Osteocyte (in vitro differentiated cells): ENCODE results near the gene PARD3B. TPM values are rescaled to one million over a fixed set of nuclear protein-coding genes. Genes with fewer than 3 reads are reported as not detected.

Experiments used
- DNase-seq: peaks from one replicate; pipeline ENCODE4 v3.0.0; 2021; ENCODE audit warnings: mixed read lengths; ENCODE audit not compliant: unreplicated experiment; ENCODE audit errors: extremely low spot score
- H3K27ac Mint-ChIP-seq: one replicate; pipeline ENCODE4 v1.8.0; 2021; ENCODE audit warnings: mild to moderate bottlenecking, mixed read lengths; ENCODE audit not compliant: unreplicated experiment
- H3K27me3 Mint-ChIP-seq: one replicate; pipeline ENCODE4 v1.8.0; 2021; ENCODE audit warnings: mixed read lengths; ENCODE audit not compliant: unreplicated experiment
- H3K36me3 Mint-ChIP-seq: one replicate; pipeline ENCODE4 v1.8.0; 2021; ENCODE audit warnings: mixed read lengths; ENCODE audit not compliant: unreplicated experiment
- H3K4me1 Mint-ChIP-seq: one replicate; pipeline ENCODE4 v1.8.0; 2021; ENCODE audit warnings: mixed read lengths; ENCODE audit not compliant: unreplicated experiment
- H3K4me3 Mint-ChIP-seq: one replicate; pipeline ENCODE4 v1.8.0; 2021; ENCODE audit warnings: mild to moderate bottlenecking, moderate library complexity, mixed read lengths; ENCODE audit not compliant: unreplicated experiment
- H3K9me3 Mint-ChIP-seq: one replicate; pipeline ENCODE4 v1.8.0; 2021; ENCODE audit warnings: mixed read lengths; ENCODE audit not compliant: unreplicated experiment
- total RNA-seq: library from RNA; stranded (reverse); gene quantifications from 2 replicates; pipeline ENCODE4 v1.2.1, GENCODE V29; 2021
- TF ChIP-seq, protein P1 (sequence below): fragments of 200-600 bp; sonication (generic); IDR thresholded peaks from 2 replicates; pipeline ENCODE4 v1.5.0; 2021; ENCODE audit warnings: antibody characterized with exemption, mild to moderate bottlenecking, moderate library complexity

Gene PARD3B
- total RNA-seq, 1 donor from 2014 or later: 26.7 TPM

DNA sequence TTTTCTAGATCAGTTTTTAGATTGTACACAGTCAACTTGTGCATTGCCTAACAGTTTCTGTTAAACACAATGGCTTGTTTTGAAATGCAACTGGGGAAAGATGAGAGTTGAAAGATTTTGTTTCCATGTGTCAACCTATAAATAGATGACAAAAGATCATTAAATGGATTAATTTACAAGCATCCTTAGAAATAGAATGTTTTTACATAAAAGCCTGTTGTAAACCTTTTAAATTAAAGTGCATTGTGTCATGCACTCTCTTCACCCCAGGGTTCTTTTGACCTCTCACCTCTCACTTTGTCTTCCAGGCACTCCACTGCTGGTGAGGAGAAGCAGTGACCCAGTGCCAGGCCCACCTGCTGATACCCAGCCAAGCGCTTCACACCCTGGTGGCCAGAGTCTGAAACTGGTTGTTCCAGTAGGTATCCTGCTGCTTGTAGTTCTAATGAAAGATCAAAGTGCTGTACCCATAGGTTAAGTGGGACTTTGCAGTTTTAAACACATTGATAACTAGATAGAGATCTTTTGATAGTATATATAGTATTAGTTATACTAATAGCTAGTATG is 502.1 kb downstream of the PARD3B start:
- TF ChIP-seq, protein P1, sequence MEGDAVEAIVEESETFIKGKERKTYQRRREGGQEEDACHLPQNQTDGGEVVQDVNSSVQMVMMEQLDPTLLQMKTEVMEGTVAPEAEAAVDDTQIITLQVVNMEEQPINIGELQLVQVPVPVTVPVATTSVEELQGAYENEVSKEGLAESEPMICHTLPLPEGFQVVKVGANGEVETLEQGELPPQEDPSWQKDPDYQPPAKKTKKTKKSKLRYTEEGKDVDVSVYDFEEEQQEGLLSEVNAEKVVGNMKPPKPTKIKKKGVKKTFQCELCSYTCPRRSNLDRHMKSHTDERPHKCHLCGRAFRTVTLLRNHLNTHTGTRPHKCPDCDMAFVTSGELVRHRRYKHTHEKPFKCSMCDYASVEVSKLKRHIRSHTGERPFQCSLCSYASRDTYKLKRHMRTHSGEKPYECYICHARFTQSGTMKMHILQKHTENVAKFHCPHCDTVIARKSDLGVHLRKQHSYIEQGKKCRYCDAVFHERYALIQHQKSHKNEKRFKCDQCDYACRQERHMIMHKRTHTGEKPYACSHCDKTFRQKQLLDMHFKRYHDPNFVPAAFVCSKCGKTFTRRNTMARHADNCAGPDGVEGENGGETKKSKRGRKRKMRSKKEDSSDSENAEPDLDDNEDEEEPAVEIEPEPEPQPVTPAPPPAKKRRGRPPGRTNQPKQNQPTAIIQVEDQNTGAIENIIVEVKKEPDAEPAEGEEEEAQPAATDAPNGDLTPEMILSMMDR: no peak
- no peak for DNase-seq
- Mint-ChIP-seq H3K9me3 (peaks cover 6% of the 10 kb centered on the region), H3K4me1 (no peaks in the 10 kb centered on the region), H3K27ac (no peak overlapping the region), H3K4me3 (no peak overlapping the region), H3K27me3 (no peaks in the 10 kb centered on the region), H3K36me3 (peaks cover 10% of the 10 kb centered on the region)

DNA sequence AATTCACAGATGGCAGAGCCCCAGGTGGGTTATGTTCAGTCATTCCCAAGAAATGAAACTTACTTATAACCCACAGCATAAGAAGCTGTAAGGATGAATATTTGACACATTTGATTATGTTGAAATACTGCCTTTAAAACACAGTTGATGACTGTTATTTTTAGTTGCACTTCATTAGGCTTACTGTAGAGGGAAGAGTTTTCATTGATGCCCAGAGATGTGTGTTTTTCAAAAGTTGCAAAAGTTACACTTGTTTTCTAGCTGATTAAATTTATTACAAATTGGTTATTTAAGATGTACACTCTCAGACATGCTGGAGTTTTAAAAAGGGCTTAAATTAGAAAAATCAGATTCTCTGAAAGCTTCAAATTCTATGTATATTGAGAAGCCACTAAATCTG is 506.1 kb downstream of the PARD3B start:
- Mint-ChIP-seq H3K4me1 (peaks cover 12% of the 10 kb centered on the region), H3K27me3 (no peaks in the 10 kb centered on the region), H3K27ac (no peak overlapping the region), H3K4me3 (no peak overlapping the region), H3K9me3 (peaks cover 6% of the 10 kb centered on the region), H3K36me3 (peaks cover 8% of the 10 kb centered on the region)
- no peak for DNase-seq
- TF ChIP-seq, protein P1: peak; percentile 50

DNA sequence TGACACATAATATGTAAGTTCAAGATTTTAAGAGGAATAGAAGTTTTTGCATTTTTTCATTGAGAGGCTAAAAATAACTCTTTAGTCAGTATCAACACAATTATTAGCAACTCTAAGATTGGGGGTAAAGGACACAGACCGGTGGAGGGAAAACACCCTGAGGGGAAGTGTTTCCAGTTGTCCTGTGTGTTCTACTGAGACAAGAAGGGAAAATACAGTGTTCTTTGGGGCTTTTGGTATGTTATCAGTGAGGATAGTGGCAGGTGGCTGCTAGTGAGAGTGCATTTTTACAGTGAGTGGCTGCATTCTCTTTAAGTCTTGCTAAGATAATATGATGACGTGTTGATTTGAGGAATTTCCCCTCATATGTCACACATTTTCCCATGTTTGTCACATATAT is 507.5 kb downstream of the PARD3B start:
- H3K27ac Mint-ChIP-seq: no peak overlapping the region
- TF ChIP-seq, protein P1: no peak
- peaks cover 15% of the 10 kb centered on the region for H3K4me1 Mint-ChIP-seq
- no peak overlapping the region for H3K4me3 Mint-ChIP-seq
- H3K27me3 Mint-ChIP-seq: no peaks in the 10 kb centered on the region
- peaks cover 8% of the 10 kb centered on the region for H3K36me3 Mint-ChIP-seq
- no peak for DNase-seq
- peaks cover 6% of the 10 kb centered on the region for H3K9me3 Mint-ChIP-seq

DNA sequence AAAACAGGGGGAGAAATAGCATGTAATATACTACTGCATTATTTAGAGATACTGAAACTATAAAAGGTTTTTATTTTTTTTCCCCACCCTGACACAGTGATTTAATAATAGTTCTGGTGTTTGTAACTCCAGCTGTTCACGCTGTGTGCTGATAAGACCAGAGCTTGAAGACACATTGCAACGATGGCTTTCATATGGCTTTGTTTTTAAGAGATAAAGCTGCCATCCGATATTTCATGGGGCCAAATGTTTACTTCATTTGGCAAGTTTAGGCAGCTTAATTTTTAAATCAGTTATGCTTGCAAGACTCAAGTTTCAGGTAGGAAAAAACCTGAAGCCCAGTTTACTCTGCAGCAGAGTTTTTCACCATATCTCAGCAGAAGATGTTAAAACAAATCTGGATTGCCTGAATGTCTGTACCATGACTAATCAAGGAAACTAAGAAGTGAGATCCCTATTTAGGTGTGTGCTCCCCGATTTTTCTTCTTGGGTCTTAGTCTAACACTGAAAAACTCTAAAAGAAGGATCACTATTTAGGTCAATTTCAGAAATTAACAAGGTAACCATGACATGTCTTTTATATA is 508.6 kb downstream of the PARD3B start:
- H3K27ac Mint-ChIP-seq: no peak overlapping the region
- peaks cover 10% of the 10 kb centered on the region for H3K36me3 Mint-ChIP-seq
- no peak for DNase-seq
- peaks cover 14% of the 10 kb centered on the region for H3K9me3 Mint-ChIP-seq
- H3K4me3 Mint-ChIP-seq: no peak overlapping the region
- peaks cover 15% of the 10 kb centered on the region for H3K4me1 Mint-ChIP-seq
- TF ChIP-seq, protein P1: no peak
- H3K27me3 Mint-ChIP-seq: no peaks in the 10 kb centered on the region

DNA sequence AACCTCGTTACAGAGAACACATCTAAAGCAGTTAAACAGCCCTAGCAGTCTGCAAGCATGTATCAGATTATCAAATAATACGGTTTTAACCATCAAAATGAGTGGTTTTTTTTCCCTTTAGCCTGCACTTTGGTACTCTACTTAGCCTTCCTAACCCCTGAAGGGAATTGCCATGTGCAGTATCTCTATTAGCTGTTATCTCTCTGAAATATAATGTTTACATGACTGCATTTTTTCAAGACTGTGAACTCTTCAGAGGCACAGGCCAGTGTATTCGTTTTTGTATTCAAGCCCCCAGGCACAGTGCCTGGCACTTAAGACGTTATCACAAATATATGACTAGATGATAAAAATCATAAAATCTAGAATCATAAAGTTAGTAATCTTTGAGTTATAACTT is 509.5 kb downstream of the PARD3B start:
- Mint-ChIP-seq H3K27me3 (no peaks in the 10 kb centered on the region), H3K9me3 (peaks cover 16% of the 10 kb centered on the region), H3K27ac (no peak overlapping the region), H3K4me3 (no peak overlapping the region), H3K36me3 (peaks cover 6% of the 10 kb centered on the region), H3K4me1 (peaks cover 17% of the 10 kb centered on the region)
- no peak for DNase-seq
- TF ChIP-seq, protein P1: no peak
